ENCODE data around the gene RXFP1. TPM values are rescaled to one million over a fixed set of nuclear protein-coding genes. Genes with fewer than 3 reads are reported as not detected.

The RXFP1 gene
- total RNA-seq, 2 donors from 2014 or later, result 0.32 to 0.74 TPM

- TF ChIP-seq POLR2A (IDR thresholded peaks at IDR 0.05) (no peak), POLR2AphosphoS5 (IDR thresholded peaks at IDR 0.05) (no peak), CTCF (IDR thresholded peaks at IDR 0.05) (no peak)
- no peaks in the 10 kb centered on the region for H3K9me3 ChIP-seq
- 7% methylated on average over 1 of the region's 1 CpG for WGBS
- no peak overlapping the region for H3K4me3 ChIP-seq
- no peaks in the 10 kb centered on the region for H3K36me3 ChIP-seq
- no peaks in the 10 kb centered on the region for H3K4me1 ChIP-seq (replicated peaks)
- H3K27me3 ChIP-seq (replicated peaks; ENCODE audit: insufficient read depth), result no peaks in the 10 kb centered on the region
- intact Hi-C loops (cut with DNase I), result no loop called here
- no peak for DNase-seq (ENCODE audit: low spot score)
- H3K27ac ChIP-seq, result no peak overlapping the region
Measured at GRCh38 chr4:158580064-158580463, 58.4 kb downstream of the RXFP1 start.

GRCh38 chr4:158581161-158581560, 59.5 kb downstream of the RXFP1 start:
- no peak for DNase-seq (ENCODE audit: low spot score)
- Histone ChIP-seq H3K36me3 (no peaks in the 10 kb centered on the region), H3K4me3 (no peak overlapping the region), H3K4me1 (replicated peaks) (no peaks in the 10 kb centered on the region), H3K27me3 (replicated peaks; ENCODE audit: insufficient read depth) (no peaks in the 10 kb centered on the region), H3K27ac (no peak overlapping the region), H3K9me3 (no peaks in the 10 kb centered on the region)
- no peak for TF ChIP-seq CTCF (IDR thresholded peaks at IDR 0.05)
- TF ChIP-seq POLR2AphosphoS5 (IDR thresholded peaks at IDR 0.05), result no peak
- no peak for TF ChIP-seq POLR2A (IDR thresholded peaks at IDR 0.05)
- intact Hi-C loops (cut with DNase I), result no loop called here

- H3K36me3 ChIP-seq, result no peaks in the 10 kb centered on the region
- TF ChIP-seq POLR2A (IDR thresholded peaks at IDR 0.05), result no peak
- TF ChIP-seq POLR2AphosphoS5 (IDR thresholded peaks at IDR 0.05), result no peak
- no peak for TF ChIP-seq CTCF (IDR thresholded peaks at IDR 0.05)
- 80% methylated on average over 4 of the region's 4 CpGs for whole genome bisulfite sequencing
- H3K27ac ChIP-seq, result no peak overlapping the region
- H3K4me3 ChIP-seq, result no peak overlapping the region
- intact Hi-C loops (cut with DNase I), result no loop called here
- no peaks in the 10 kb centered on the region for H3K4me1 ChIP-seq (replicated peaks)
- DNase-seq (ENCODE audit: low spot score), result no peak
- no peaks in the 10 kb centered on the region for H3K27me3 ChIP-seq (replicated peaks; ENCODE audit: insufficient read depth)
- H3K9me3 ChIP-seq, result no peaks in the 10 kb centered on the region
Measured at GRCh38 chr4:158586881-158587280, 65.2 kb downstream of the RXFP1 start.

GRCh38 chr4:158588285-158588684, 66.6 kb downstream of the RXFP1 start:
- TF ChIP-seq CTCF (IDR thresholded peaks at IDR 0.05) (no peak), POLR2AphosphoS5 (IDR thresholded peaks at IDR 0.05) (no peak), POLR2A (IDR thresholded peaks at IDR 0.05) (no peak)
- no peak overlapping the region for H3K4me3 ChIP-seq
- 97% methylated on average over 6 of the region's 6 CpGs for WGBS
- no peak overlapping the region for H3K27ac ChIP-seq
- no peaks in the 10 kb centered on the region for H3K27me3 ChIP-seq (replicated peaks; ENCODE audit: insufficient read depth)
- no peaks in the 10 kb centered on the region for H3K4me1 ChIP-seq (replicated peaks)
- intact Hi-C loops (cut with DNase I), result no loop called here
- H3K9me3 ChIP-seq, result no peaks in the 10 kb centered on the region
- DNase-seq (ENCODE audit: low spot score), result no peak
- no peaks in the 10 kb centered on the region for H3K36me3 ChIP-seq

- no peak for DNase-seq (ENCODE audit: low spot score)
- Histone ChIP-seq H3K36me3 (no peaks in the 10 kb centered on the region), H3K4me1 (replicated peaks) (no peaks in the 10 kb centered on the region), H3K27ac (no peak overlapping the region), H3K27me3 (replicated peaks; ENCODE audit: insufficient read depth) (no peaks in the 10 kb centered on the region), H3K4me3 (no peak overlapping the region), H3K9me3 (no peaks in the 10 kb centered on the region)
- intact Hi-C loops (cut with DNase I), result no loop called here
- 62% methylated on average over 5 of the region's 5 CpGs for WGBS
- TF ChIP-seq POLR2A (IDR thresholded peaks at IDR 0.05), result no peak
Measured at GRCh38 chr4:158588777-158589176, 67.1 kb downstream of the RXFP1 start.

Data from prostate gland (tissue), 2 donors.